GM18867 (cell line): ENCODE data around the gene DDA1.
A peak's percentile ranks its signal among the peaks of the same experiment; 100 is the strongest.
"Not testable (repeated sequence)": the region's sequence is repeated elsewhere in the genome, so short reads cannot be mapped to it uniquely, and the experiment has no call there.

ENCODE experiments used
- ATAC-seq: cut with Tn5 transposase; IDR thresholded peaks from one replicate; pipeline ENCODE4 v1.9.1; 2021; ENCODE audit warnings: mild to moderate bottlenecking, moderate library complexity; ENCODE audit not compliant: unreplicated experiment

The DDA1 gene

DNA sequence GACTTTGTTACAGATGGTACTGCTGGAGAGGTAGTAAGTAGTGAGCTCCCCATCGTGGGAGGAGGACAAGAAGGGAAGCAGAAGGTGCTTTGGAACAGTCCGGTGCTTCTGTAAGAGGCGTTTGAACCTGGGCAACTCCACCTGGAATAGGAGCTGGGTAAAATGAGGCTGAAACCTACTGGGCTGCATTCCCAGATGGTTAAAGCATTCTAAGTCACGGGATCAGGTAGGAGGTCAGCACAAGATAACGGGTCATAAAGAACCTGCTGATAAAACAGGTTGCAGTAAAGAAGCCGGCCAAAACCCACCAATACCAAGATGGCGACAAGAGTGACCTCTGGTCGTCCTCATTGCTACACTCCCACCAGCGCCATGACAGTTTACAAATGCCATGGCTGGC, 22.6 kb upstream of the DDA1 start:
- no peak for ATAC-seq

- ATAC-seq, result no peak
Measured at GRCh38 chr19:17289489-17289888, 19.9 kb upstream of the DDA1 start.

GRCh38 chr19:17292301-17293074, 16.9 kb upstream of the DDA1 start:
- ATAC-seq, result peak; percentile 76

- ATAC-seq, result no peak
Measured at GRCh38 chr19:17293605-17294004, 15.8 kb upstream of the DDA1 start.

- no peak for ATAC-seq
Measured at GRCh38 chr19:17294051-17294891, 15.1 kb upstream of the DDA1 start.

- not testable (repeated sequence) for ATAC-seq
Measured at GRCh38 chr19:17295551-17295950, 13.8 kb upstream of the DDA1 start.

DNA sequence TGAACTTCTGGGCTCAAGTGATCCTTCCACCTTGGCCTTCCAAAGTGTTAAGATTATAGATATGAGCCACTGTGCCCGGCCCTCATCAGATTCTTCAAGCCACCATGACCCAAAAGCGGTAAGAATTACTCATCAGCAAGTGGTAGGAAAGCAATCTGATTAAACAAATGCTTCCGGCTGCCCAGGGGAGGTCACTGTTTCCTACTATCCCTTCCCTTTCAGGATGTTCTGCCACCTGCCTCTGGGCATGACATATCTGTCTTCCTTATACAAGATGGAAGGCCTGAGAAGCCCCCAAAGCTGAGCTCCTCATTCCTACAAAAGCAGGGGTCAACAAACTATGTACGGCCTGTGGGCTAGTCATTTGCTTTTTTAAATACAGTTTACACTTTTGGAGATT, 13.1 kb upstream of the DDA1 start:
- ATAC-seq, result no peak

GRCh38 chr19:17296976-17297375, 12.4 kb upstream of the DDA1 start:
- ATAC-seq, result no peak

- ATAC-seq, result no peak
Measured at GRCh38 chr19:17300992-17301619, 8.3 kb upstream of the DDA1 start.

DNA sequence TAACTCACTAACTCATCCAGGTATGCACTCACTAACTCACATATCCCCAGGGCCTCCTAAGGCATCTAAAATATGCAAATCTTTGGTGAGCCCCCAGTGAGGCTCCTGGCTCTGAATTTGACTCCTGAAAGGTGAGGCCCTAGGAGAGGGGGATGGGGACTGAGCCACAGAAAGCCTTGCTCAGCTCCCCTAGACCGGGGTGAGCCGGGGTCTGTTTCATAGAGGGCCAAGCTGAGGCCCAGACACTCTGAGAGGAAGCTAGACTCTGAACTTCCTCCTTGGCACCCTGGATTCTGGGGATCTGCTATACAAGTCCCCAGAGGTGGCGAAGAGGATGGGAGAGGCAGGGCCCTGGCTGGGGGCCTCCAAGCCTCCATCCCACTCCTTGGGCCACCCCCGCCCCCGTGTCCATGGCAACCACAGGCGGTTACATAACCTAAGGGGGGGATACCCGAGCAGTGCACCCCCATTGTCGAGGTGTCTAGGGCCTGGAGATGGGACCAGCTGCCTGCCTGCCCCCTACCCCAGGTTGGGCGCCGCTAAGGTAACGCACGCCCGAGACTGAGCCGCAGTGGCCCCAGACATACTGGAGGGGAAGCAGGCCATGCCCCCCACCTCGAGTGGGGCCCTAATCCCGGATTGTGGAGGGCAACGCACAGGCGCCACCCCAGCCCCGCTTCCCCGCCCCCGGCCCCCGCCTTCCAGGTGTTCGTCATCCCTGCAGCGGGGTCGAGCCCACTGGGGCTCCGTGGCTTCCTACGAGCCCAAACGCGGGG, 6.8 kb upstream of the DDA1 start:
- no peak for ATAC-seq

DNA sequence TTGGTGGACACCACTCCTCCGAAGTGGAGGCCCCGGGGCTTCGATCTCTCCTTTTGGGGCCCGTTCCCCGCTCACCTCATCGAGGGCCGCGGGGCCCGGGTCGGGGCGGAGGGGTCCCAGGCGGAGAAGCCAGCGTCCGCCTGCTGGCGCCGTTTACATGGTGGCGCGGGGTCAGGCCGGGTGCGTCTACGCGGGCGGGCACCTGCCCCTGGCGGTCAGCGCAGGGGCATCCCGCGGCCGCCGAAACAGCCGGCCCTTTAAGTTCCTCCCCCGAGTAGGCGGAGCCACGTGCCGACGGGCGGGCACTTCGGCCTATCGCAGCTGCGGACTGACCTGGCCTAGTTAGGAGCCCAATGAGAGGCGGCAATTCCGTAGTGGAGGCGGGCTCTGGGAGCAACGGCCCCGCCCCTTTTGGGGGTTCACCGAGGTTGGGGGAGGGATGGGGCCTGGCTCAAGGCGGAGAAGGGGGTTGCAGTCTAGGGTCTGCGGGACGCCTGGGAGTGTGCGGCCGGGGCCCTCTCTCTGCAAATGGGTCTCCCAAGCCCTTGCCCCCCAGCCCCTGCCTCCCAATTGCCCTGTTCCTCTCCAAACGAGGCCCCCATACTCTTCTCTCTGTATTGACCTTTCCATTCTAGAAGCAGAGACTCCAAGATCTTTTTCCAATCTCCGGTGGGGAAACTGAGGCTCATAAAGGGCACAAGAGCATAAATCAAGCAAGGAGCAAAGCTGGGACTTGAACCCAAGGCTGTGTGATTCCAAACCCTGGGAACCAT, 6.0 kb upstream of the DDA1 start, which contains the start of gene ABHD8:
Gene ABHD8, minus strand, starts transcription at position 259 of the 773 bp plus-strand sequence. CDS start 1,809 bp downstream, outside the sequence.
- ATAC-seq, result peak; percentile 50

DNA sequence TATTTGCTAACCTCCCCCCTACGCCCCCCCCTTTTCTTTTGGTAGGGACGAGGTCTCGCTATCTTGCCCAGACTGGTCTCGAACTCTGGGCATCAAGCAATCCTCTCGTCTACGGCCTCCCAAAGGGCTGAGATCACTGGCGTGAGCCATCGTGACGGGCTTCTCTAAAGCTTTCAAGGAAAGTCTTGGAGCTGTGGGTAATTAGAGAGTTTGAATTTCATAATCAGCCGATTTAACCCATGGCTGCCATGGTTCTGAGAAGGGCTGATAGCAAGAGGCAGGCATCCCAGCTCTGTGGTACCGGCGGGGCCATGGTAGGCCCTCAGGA, 5.5 kb upstream of the DDA1 start:
- ATAC-seq, result no peak

DNA sequence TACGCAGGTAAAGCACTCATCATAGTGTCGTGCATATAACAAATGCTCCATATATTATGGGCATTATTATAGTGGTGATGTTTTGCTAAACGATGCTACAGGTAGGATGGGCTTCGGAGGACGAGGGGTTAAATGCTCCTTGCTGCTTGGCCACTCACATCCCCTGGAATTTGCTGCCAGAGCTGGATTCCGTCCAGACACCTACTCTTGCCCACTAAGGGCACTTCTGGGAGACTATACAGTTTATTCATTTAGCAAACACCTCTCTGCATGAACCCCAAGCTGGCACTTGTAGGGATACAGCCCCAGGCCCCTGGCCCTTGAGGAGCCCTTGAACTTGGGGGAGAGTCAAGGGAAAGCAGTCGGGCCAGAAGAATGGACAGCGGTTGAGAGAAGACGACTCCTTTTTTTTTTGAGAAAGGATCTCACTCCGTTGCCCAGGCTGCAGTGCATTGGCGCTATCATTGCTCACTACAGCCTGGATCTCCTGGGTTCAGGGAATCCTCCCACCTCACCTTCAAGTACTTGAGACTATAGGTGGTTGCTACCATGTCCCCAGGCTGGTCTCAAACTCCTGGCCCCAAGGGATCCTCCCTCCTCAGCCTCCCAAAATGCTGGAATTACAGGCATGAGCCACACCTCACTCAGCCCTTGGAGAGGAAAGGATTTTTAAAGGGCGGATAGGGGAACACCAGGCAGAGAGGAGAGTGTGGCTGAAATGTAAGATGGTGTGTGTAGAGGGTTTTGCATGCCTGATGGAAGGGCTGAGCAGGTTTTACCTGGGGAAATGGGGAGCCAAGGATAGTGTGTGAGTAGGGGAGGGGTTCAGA, 4.8 kb upstream of the DDA1 start:
- ATAC-seq, result no peak

- no peak for ATAC-seq
Measured at GRCh38 chr19:17305216-17305516, 4.2 kb upstream of the DDA1 start.

DNA sequence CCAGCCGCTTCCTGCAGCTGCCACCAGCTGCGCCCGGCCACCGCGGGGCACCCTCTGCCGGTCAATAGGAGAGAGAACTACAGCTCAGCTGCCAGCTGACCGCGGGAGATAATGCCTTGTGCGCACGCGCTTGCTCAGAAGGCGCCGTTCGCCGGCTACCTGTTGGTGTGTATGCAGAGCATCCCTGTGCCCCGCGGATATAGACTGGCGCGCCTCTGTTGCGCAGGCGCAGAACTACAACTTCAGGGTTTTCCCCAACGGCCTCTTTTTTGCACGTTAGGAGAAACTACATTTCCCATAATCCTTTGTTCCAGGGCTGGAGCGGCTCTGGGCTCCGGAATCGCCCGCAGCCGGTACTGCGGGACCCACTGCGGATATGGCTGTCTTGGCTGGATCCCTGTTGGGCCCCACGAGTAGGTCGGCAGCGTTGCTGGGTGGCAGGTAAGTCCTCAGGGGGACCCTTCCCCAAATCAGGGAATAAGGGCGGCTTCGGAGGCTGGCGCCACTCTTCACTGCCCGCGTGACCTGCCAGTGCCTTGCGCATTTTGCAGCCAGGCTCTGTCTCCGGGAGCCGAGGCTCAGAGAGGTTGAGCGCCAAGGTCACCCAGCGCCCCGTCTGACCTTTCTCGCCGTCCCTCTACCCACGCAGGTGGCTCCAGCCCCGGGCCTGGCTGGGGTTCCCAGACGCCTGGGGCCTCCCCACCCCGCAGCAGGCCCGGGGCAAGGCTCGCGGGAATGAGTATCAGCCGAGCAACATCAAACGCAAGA, 3.7 kb upstream of the DDA1 start, which contains the start of gene MRPL34:
Gene MRPL34, plus strand, starts transcription at position 356 of the 768 bp plus-strand sequence. Its CDS starts 21 bp downstream, at position 377.
- peak; percentile 66 for ATAC-seq

GRCh38 chr19:17306285-17306714, 3.1 kb upstream of the DDA1 start:
- no peak for ATAC-seq

DNA sequence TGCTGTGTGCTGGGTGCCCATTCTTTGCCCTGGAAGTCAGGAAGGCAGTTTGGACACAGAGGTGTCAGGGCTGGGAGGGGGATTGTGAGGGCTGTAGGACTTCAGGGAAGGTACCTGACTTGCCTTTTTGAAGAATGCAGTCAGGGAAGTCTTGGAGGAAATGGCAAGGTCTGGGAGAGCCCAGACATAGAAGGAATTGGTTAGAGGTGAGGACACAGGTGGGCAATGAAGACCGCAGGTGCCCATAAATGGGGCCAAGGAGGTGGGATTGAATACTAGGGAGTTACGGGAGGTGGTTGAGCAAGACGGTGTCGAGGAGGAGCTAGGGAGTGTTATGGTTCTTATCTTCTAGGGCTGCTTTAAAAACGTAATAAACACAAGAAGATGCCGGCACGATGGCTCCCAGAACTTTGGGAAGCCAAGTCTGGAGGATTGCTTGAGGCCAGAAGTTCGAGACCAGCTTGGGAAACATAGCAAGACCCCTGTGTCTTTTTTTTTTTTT, 1.4 kb upstream of the DDA1 start:
- ATAC-seq, result no peak

GRCh38 chr19:17309965-17310461, 650 bp downstream of the DDA1 start:
- no peak for ATAC-seq
